Measurements from ENCODE around the gene WDR13.

DNA sequence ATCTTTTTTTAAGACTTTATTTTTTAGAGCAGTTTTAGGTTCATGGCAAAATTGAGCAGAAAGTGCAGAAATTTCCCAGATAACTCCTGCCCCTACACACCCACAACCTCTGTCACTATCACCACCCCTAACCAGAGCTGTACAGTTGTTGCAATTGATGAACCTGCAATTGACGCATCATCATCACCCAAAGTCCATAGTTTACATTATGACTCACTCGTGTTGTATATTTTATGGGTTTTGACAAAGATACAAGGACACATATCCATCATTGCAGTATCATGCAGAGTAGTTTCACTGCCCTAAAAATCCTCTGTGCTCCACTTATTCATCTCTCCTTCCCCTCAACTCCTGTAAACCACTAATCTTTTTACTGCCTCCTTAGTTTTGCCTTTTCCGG, 51.8 kb downstream of the WDR13 start:
- TF ChIP-seq CTCF (IDR thresholded peaks at IDR 0.05): no peak
- no peak for TF ChIP-seq POLR2A (IDR thresholded peaks at IDR 0.05)
